AG04450 (cell line): ENCODE results near the gene FIS1. TPM values are rescaled to one million over a fixed set of nuclear protein-coding genes. Genes with fewer than 3 reads are reported as not detected.

ENCODE experiments used
- CTCF ChIA-PET: fragments of 300-600, 350-600 bp; formaldehyde crosslinking; extraction: SDS; loops from one replicate; lab custom pipeline; 2022; ENCODE audit warnings: antibody characterized with exemption, inconsistent platforms; lab: Charles Lee
- POLR2A ChIA-PET: fragments of 350-600 bp; formaldehyde crosslinking; extraction: SDS; loops from one replicate; lab custom pipeline; 2021; ENCODE audit warnings: antibody characterized with exemption, inconsistent platforms; lab: Yijun Ruan, JAX
- DNase-seq: peaks from one replicate; pipeline ENCODE4 v3.0.0-alpha.2; 2011; ENCODE audit warnings: low read depth, low spot score
- H3K27ac ChIP-seq: one replicate; pipeline ENCODE4 v1.5.1; 2012; ENCODE audit warnings: low read depth, low read length, control low read depth
- H3K27me3 ChIP-seq: one replicate; pipeline ENCODE4 v1.6.0; 2012; ENCODE audit warnings: low read length; ENCODE audit not compliant: control insufficient read depth, insufficient read depth
- H3K4me3 ChIP-seq: 2 replicates; pipeline ENCODE4 v1.5.1; 2011; ENCODE audit warnings: mild to moderate bottlenecking, low read depth, low read length, control low read depth
- H3K9me3 ChIP-seq: 2 replicates; pipeline ENCODE4 v1.5.1; 2012; ENCODE audit warnings: low read length; ENCODE audit not compliant: control insufficient read depth, insufficient read depth
- polyA plus RNA-seq: library from polyadenylated mRNA; depleted of rRNA; stranded (reverse); fragments of >200 nt; gene quantifications from 2 replicates; pipeline ENCODE4 v1.2.3, GENCODE V29; 2011
- TF ChIP-seq, protein P1 (sequence below): IDR thresholded peaks from 2 replicates; pipeline ENCODE4 v1.5.1; 2011; ENCODE audit warnings: low read depth, low read length, control low read depth, inconsistent platforms

The FIS1 gene
- polyA plus RNA-seq, 1 experiment: 170 TPM

- no peak for DNase-seq
- ChIA-PET CTCF (no interaction called here), POLR2A (interaction anchor here (1.7 kb wide), 1 partner anchor 15 kb away, joined by 4 read pairs; the partner anchor contains the start of genes PLOD3 and ZNHIT1)
- Histone ChIP-seq H3K9me3 (no peaks in the 10 kb centered on the region), H3K27me3 (no peaks in the 10 kb centered on the region), H3K4me3 (no peak overlapping the region), H3K27ac (no peak overlapping the region)
- TF ChIP-seq, protein P1, sequence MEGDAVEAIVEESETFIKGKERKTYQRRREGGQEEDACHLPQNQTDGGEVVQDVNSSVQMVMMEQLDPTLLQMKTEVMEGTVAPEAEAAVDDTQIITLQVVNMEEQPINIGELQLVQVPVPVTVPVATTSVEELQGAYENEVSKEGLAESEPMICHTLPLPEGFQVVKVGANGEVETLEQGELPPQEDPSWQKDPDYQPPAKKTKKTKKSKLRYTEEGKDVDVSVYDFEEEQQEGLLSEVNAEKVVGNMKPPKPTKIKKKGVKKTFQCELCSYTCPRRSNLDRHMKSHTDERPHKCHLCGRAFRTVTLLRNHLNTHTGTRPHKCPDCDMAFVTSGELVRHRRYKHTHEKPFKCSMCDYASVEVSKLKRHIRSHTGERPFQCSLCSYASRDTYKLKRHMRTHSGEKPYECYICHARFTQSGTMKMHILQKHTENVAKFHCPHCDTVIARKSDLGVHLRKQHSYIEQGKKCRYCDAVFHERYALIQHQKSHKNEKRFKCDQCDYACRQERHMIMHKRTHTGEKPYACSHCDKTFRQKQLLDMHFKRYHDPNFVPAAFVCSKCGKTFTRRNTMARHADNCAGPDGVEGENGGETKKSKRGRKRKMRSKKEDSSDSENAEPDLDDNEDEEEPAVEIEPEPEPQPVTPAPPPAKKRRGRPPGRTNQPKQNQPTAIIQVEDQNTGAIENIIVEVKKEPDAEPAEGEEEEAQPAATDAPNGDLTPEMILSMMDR: no peak
These were observed 12.6 kb downstream of the FIS1 start for GRCh38 chr7:101232141-101232850.

DNA sequence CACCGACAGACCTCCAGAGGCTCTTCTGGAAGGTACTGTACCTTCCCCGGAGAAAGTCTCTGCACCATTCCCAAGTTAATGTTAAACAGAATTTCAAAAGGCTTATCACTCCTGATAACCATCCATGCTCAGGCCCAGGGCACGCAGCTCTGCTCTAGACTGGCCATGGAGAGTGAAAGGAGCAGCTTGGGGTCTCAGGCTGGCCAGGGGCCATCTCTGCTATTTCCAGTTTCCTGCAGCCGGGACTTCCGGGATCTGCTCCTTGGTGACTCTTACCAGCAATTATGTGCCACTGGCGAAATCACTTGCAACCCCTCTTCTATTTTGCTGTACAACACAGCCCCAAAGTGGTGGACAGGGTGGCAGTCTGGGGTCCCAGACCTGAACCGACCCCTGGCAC, 13.2 kb downstream of the FIS1 start:
- no peak for DNase-seq
- Histone ChIP-seq H3K27me3 (no peaks in the 10 kb centered on the region), H3K9me3 (no peaks in the 10 kb centered on the region), H3K27ac (no peak overlapping the region), H3K4me3 (no peak overlapping the region)
- CTCF ChIA-PET: no interaction called here
- POLR2A ChIA-PET: no interaction called here
- TF ChIP-seq, protein P1: no peak

DNA sequence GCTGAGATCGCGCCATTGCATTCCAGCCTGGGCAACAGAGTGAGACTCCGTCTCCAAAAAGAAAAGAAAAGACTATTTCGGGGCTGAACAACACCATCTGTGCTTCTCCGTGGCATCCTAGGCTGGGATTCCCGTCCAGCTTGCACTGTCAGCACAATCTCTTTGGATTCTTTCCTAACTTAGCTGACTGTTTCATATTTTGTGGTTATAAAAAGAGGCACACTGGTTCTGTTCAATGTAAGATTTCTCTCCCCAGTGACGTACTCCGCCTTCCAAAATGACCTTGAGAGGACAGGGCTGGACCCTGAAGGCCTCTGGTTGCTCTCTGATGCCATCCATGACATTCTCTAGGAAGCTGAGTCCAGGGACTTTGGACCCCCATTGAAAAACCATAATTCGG, 18.2 kb downstream of the FIS1 start:
- POLR2A ChIA-PET: no interaction called here
- DNase-seq: no peak
- CTCF ChIA-PET: interaction anchor here (1.0 to 1.9 kb wide), 3 partner anchors 9 to 34 kb away, joined by 4 read pairs; partner anchors contain the start of genes PLOD3 and ZNHIT1
- Histone ChIP-seq H3K4me3 (no peak overlapping the region), H3K27me3 (no peaks in the 10 kb centered on the region), H3K9me3 (no peaks in the 10 kb centered on the region), H3K27ac (no peak overlapping the region)
- TF ChIP-seq, protein P1: no peak

GRCh38 chr7:101225650-101226049, 19.2 kb downstream of the FIS1 start:
- no peaks in the 10 kb centered on the region; the same call in 1 of the 2 replicates for H3K9me3 ChIP-seq
- CTCF ChIA-PET: interaction anchor here (0.7 kb wide), 1 partner anchor 24 kb away, joined by 3 read pairs; no protein-coding TSS in a partner anchor

More at GRCh38 chr7:101225650-101226049, 19.2 kb downstream of the FIS1 start:
- no peaks in the 10 kb centered on the region for H3K27me3 ChIP-seq
- H3K27ac ChIP-seq: no peak overlapping the region
- TF ChIP-seq, protein P1: no peak
- H3K4me3 ChIP-seq: no peak overlapping the region
- DNase-seq: no peak
- POLR2A ChIA-PET: interaction anchor here (0.6 kb wide), 1 partner anchor 9 kb away, joined by 3 read pairs; no protein-coding TSS in a partner anchor
